Measurements from ENCODE around the gene SNX30.

The SNX30 gene

GRCh38 chr9:112793213-112793810, 42.8 kb downstream of the SNX30 start:
- no peaks in the 10 kb centered on the region for H3K27me3 ChIP-seq (replicated peaks)
- DNase-seq, result peak; percentile 50
- in situ Hi-C loops (cut with HindIII; ENCODE audit: low pct_ligation_motif_present, low sequenced_read_pairs), result no loop called here
- H3K4me3 ChIP-seq (ENCODE audit: low read depth, low read length), result no peak overlapping the region
- no peak overlapping the region for H3K27ac ChIP-seq
- peak; percentile 89 for TF ChIP-seq CTCF (IDR thresholded peaks at IDR 0.05; ENCODE audit: low read depth, low read length, missing control alignments)
- no peaks in the 10 kb centered on the region for H3K36me3 ChIP-seq (replicated peaks)

GRCh38 chr9:112794731-112795130, 44.2 kb downstream of the SNX30 start:
- TF ChIP-seq CTCF (IDR thresholded peaks at IDR 0.05; ENCODE audit: low read depth, low read length, missing control alignments), result no peak
- Histone ChIP-seq H3K4me3 (ENCODE audit: low read depth, low read length) (no peak overlapping the region), H3K27ac (no peak overlapping the region), H3K36me3 (replicated peaks) (no peaks in the 10 kb centered on the region), H3K27me3 (replicated peaks) (no peaks in the 10 kb centered on the region)
- in situ Hi-C loops (cut with HindIII; ENCODE audit: low pct_ligation_motif_present, low sequenced_read_pairs), result no loop called here
- DNase-seq, result no peak

- Histone ChIP-seq H3K4me3 (ENCODE audit: low read depth, low read length) (no peak overlapping the region), H3K36me3 (replicated peaks) (no peaks in the 10 kb centered on the region), H3K27ac (no peak overlapping the region), H3K27me3 (replicated peaks) (no peaks in the 10 kb centered on the region)
- TF ChIP-seq CTCF (IDR thresholded peaks at IDR 0.05; ENCODE audit: low read depth, low read length, missing control alignments), result no peak
- in situ Hi-C loops (cut with HindIII; ENCODE audit: low pct_ligation_motif_present, low sequenced_read_pairs), result no loop called here
- DNase-seq, result no peak
Measured at GRCh38 chr9:112795921-112796320, 45.4 kb downstream of the SNX30 start.

GRCh38 chr9:112796485-112796884, 45.9 kb downstream of the SNX30 start:
- Histone ChIP-seq H3K27ac (no peak overlapping the region), H3K27me3 (replicated peaks) (no peaks in the 10 kb centered on the region), H3K36me3 (replicated peaks) (no peaks in the 10 kb centered on the region), H3K4me3 (ENCODE audit: low read depth, low read length) (no peak overlapping the region)
- in situ Hi-C loops (cut with HindIII; ENCODE audit: low pct_ligation_motif_present, low sequenced_read_pairs), result no loop called here
- no peak for DNase-seq
- no peak for TF ChIP-seq CTCF (IDR thresholded peaks at IDR 0.05; ENCODE audit: low read depth, low read length, missing control alignments)

GRCh38 chr9:112809351-112809848, 58.8 kb downstream of the SNX30 start:
- no peaks in the 10 kb centered on the region for H3K27me3 ChIP-seq (replicated peaks)

More at GRCh38 chr9:112809351-112809848, 58.8 kb downstream of the SNX30 start:
- H3K4me3 ChIP-seq (ENCODE audit: low read depth, low read length), result no peak overlapping the region
- DNase-seq, result no peak
- TF ChIP-seq CTCF (IDR thresholded peaks at IDR 0.05; ENCODE audit: low read depth, low read length, missing control alignments), result no peak
- in situ Hi-C loops (cut with HindIII; ENCODE audit: low pct_ligation_motif_present, low sequenced_read_pairs), result no loop called here
- no peak overlapping the region for H3K27ac ChIP-seq
- no peaks in the 10 kb centered on the region for H3K36me3 ChIP-seq (replicated peaks)

Measured in brain microvascular endothelial cell (primary cell).